NCI-H1417 (cell line): ENCODE results near the gene HMGA1.

Source experiments
- DNase-seq, 3 experiments: peaks; one replicate each; lab custom pipeline; 2025; lab: John Stamatoyannopoulos, UW

The HMGA1 gene

GRCh38 chr6:34292954-34293353 is 56.3 kb downstream of the HMGA1 start:
- DNase-seq: no peak

- DNase-seq: no peak
These were observed 59.0 kb downstream of the HMGA1 start for GRCh38 chr6:34295721-34296120.
